ENCODE results near the gene PUM2. TPM values are rescaled to one million over a fixed set of nuclear protein-coding genes. Genes with fewer than 3 reads are reported as not detected.

The PUM2 gene
- total and polyA plus RNA-seq, 11 donors = 18.6 to 75.4 (median 58.5) TPM

DNA sequence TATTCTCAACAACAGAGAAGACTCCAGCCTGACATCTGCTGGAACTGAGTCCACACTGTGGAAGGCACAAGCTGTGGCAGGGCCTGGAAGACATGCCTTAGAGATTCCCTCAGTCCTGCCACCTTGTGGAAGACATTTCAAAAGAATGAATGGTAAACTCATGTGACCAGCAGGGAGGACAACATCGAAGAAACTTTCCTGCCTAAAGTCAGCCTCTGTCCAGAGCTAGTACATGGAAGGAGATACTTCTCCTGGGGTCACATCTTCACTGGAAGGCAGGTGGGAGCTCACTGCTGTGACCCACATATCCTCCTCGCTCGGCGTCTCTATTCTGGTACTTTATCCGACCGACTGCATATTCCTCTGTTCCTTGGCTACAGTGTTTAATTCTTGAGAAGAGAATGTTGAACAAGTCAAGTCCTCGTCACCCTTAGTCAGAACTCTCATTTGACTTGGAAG, 59.5 kb downstream of the PUM2 start:
- Histone ChIP-seq H3K9me3 (no peaks in the 10 kb centered on the region), H3K4me3 (no peak overlapping the region), H3K27ac (no peak overlapping the region), H3K27me3 (no peaks in the 10 kb centered on the region), H3K4me1 (peaks cover 0 to 10% (median 0%) of the 10 kb centered on the region in 12 donors), H3K36me3 (peaks cover 0 to 98% (median 83%) of the 10 kb centered on the region in 9 donors)
- DNase-seq (peak in 2 of 5 donors; percentile 15 to 31), ATAC-seq (peak in 3 of 4 donors; percentile 81 to 85 (median 84))
- intact Hi-C loops (cut with DNase I) = no loop called here
- TF ChIP-seq POLR2A (IDR thresholded peaks at IDR 0.05) = no peak
- TF ChIP-seq, protein P1, sequence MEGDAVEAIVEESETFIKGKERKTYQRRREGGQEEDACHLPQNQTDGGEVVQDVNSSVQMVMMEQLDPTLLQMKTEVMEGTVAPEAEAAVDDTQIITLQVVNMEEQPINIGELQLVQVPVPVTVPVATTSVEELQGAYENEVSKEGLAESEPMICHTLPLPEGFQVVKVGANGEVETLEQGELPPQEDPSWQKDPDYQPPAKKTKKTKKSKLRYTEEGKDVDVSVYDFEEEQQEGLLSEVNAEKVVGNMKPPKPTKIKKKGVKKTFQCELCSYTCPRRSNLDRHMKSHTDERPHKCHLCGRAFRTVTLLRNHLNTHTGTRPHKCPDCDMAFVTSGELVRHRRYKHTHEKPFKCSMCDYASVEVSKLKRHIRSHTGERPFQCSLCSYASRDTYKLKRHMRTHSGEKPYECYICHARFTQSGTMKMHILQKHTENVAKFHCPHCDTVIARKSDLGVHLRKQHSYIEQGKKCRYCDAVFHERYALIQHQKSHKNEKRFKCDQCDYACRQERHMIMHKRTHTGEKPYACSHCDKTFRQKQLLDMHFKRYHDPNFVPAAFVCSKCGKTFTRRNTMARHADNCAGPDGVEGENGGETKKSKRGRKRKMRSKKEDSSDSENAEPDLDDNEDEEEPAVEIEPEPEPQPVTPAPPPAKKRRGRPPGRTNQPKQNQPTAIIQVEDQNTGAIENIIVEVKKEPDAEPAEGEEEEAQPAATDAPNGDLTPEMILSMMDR (IDR thresholded peaks at IDR 0.05) = peak; percentile 14 to 62 (median 46)
- WGBS, 4 donors = 71 to 76% (median 72%) methylated on average over 7 of the region's 7 CpGs

DNA sequence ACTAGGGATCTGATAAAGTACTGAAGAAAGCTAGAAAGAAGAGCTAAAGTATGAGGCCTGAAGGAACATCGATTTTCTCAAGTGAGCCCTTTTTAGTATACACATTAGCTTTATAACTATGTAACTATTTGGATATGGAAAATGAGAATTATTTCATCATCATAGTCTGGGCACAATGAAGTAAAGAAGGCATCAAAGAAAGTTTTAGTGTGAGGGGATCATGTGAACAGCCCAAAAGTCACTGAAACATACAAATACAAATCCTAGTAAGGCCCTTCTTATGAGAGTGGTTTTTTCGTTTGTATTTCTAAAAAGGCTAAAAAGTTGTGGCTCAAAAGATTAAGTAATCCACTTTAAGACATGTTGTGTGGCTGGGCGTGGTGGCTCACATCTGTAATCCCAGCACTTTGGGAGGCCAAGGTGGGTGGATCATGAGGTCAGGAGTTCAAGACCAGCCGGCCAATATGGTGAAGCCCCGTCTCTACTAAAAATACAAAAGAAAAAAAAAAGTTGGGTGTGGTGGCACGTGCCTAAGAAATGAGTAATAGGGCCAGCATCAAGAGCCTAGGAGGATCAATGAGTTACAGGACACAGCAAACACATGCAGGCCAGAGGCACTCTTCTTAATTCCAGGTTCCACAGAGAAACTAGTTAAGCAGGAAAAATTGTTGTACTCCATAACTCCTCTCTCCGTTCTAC, 61.9 kb downstream of the PUM2 start:
- no peaks in the 10 kb centered on the region for H3K27me3 ChIP-seq
- no peak for TF ChIP-seq POLR2A (IDR thresholded peaks at IDR 0.05)
- TF ChIP-seq, protein P1 (IDR thresholded peaks at IDR 0.05) = no peak
- WGBS, 4 donors = 70 to 82% (median 75%) methylated on average over 7 of the region's 7 CpGs
- peaks cover 0 to 96% (median 80%) of the 10 kb centered on the region in 9 donors for H3K36me3 ChIP-seq
- no peak for ATAC-seq
- H3K4me3 ChIP-seq = no peak overlapping the region
- intact Hi-C loops (cut with DNase I) = no loop called here
- no peak for DNase-seq
- peaks cover 0 to 10% (median 0%) of the 10 kb centered on the region in 12 donors for H3K4me1 ChIP-seq
- H3K27ac ChIP-seq = no peak overlapping the region
- no peaks in the 10 kb centered on the region for H3K9me3 ChIP-seq

DNA sequence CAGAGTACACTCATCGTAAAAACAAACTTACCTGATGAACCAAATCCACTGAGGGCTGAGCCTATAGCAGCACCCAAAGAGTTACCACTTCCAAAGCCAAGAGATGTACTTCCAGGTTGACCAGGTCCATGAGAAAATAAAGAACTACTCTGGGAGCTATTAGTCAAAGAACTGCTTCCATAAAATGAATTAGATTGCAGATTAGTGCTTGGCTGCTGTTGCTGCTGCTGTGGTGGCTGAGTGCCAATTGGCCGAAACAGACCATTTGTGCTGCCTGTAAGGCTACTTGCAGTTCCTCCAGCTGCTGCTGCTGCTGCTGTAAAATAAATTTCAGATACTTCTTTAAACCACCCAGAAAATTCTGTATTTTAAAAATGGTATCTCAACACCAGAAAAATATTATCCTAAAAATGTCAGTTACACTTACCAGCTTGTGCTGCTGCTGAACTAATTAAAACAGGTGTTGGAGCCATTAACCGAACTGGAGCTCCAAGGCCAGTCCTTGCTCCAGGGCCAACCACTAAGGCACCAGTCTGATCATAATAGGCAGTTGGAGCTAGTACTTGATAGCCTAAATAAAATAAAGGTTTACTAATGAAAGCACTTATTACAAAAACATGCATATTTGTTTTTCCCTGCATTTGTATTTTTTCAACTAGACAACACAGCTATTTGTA, 67.6 kb downstream of the PUM2 start:
- Histone ChIP-seq H3K4me1 (peaks cover 0 to 21% (median 10%) of the 10 kb centered on the region in 12 donors), H3K27me3 (no peaks in the 10 kb centered on the region), H3K9me3 (no peaks in the 10 kb centered on the region), H3K27ac (no peak overlapping the region), H3K4me3 (no peak overlapping the region), H3K36me3 (peaks cover 0 to 96% (median 81%) of the 10 kb centered on the region in 9 donors)
- ATAC-seq (peak; percentile 64 to 82 (median 76)), DNase-seq (peak; percentile 74 to 87 (median 76))
- WGBS, 4 donors = 45 to 58% (median 53%) methylated on average over 3 of the region's 3 CpGs
- no peak for TF ChIP-seq POLR2A (IDR thresholded peaks at IDR 0.05)
- TF ChIP-seq, protein P1 (IDR thresholded peaks at IDR 0.05) = no peak
- intact Hi-C loops (cut with DNase I) = no loop called here

DNA sequence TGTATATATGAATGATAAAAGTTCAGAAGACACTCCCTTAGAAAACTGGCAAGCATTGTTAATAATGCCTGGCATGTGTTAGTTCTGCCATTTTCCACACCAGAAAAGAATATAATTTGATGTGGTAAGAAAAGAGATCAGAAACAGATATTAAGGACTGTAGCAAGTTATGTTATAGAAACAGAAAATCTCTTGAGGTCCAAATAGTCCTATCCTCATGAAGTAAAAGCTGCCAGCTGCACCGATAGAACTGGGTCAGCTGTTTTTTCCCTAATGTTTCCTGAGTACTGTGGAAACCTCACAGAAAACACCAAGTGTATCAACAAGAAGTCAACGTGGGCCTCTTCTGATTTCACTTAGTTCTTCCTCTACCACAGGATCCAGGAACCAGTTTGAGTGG, 68.8 kb downstream of the PUM2 start:
- DNase-seq = no peak
- TF ChIP-seq, protein P1 (IDR thresholded peaks at IDR 0.05) = no peak
- TF ChIP-seq POLR2A (IDR thresholded peaks at IDR 0.05) = no peak
- Histone ChIP-seq H3K27me3 (no peaks in the 10 kb centered on the region), H3K4me1 (peaks cover 0 to 21% (median 10%) of the 10 kb centered on the region in 12 donors), H3K4me3 (no peak overlapping the region), H3K36me3 (peaks cover 0 to 96% (median 74%) of the 10 kb centered on the region in 9 donors), H3K9me3 (no peaks in the 10 kb centered on the region), H3K27ac (no peak overlapping the region)
- intact Hi-C loops (cut with DNase I) = no loop called here
- 33 to 59% (median 52%) methylated on average over 2 of the region's 2 CpGs for WGBS, 4 donors
- no peak for ATAC-seq
